Endothelial cell of umbilical vein (primary cell): ENCODE data around the gene PROSER1.

ENCODE experiments used
- EZH2 ChIP-seq: IDR thresholded peaks from 2 replicates; pipeline ENCODE4 v1.6.1; 2012; ENCODE audit warnings: borderline replicate concordance, low read depth, mild to moderate bottlenecking, moderate library complexity, low read length, inconsistent platforms; ENCODE audit not compliant: severe bottlenecking
- FOS ChIP-seq: IDR thresholded peaks from 2 replicates; pipeline ENCODE4 v1.6.1; 2011; ENCODE audit warnings: mild to moderate bottlenecking, low read length, moderate library complexity, borderline replicate concordance; ENCODE audit not compliant: insufficient read depth
- GATA2 ChIP-seq: IDR thresholded peaks from 2 replicates; pipeline ENCODE4 v1.7.0; 2011; ENCODE audit warnings: low read depth, mild to moderate bottlenecking, moderate library complexity, mixed read lengths, low read length; ENCODE audit not compliant: insufficient read length, insufficient read depth
- MYC ChIP-seq: IDR thresholded peaks from one replicate; pipeline ENCODE4 v1.6.1; 2011; ENCODE audit warnings: mild to moderate bottlenecking, low read depth, low read length
- POLR2A ChIP-seq: IDR thresholded peaks from 2 replicates; pipeline ENCODE4 v1.6.1; 2012; ENCODE audit warnings: low read depth, mild to moderate bottlenecking, control low read depth, low read length
- POLR2AphosphoS5 ChIP-seq: IDR thresholded peaks from 2 replicates; pipeline ENCODE4 v1.6.1; 2012; ENCODE audit warnings: low read depth, mild to moderate bottlenecking, control low read depth, low read length, moderate library complexity; ENCODE audit not compliant: insufficient read depth
- TF ChIP-seq, protein P1 (sequence below), 2 donors: IDR thresholded peaks; 1 replicate in 1 of 2; 2 replicates in 1 of 2; pipeline ENCODE4 v1.5.1; 2011; ENCODE audit warnings: low read length in 2 of 2, mild to moderate bottlenecking in 2 of 2, moderate library complexity in 2 of 2, control low read depth in 1 of 2, inconsistent platforms in 1 of 2, low read depth in 1 of 2; ENCODE audit not compliant: insufficient read depth in 1 of 2; ENCODE audit errors: extremely low read depth in 1 of 2

DNA sequence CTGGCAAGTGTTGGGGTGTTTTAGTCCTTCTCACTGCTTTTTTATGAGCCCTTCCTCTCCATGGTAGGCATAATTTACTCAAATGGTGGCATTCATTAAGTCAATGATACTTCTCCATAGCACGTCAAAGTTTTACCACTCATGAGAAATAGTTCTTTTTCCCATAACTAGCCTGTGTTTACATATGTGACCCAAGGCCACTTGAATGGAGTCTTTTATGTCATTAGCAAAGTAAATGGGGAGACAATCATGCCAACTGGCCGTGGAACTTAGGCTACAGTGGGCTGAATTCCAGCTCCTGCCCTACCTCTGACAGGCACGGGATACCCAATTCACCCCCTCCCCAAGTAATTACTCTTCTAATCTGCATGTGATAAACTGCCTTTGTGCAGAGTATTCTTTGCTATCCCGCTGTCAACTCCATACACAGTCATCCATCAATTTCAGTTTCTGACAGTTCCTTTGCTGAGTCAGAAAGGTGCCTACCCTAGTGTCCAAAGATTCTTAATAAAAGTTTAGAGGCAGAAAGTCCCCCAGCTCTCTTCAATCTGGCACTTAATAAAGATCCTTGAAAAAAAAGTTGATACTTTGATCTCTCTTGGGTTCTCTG lies 16.9 kb downstream of the PROSER1 start:
- TF ChIP-seq EZH2 (no peak), MYC (no peak), POLR2AphosphoS5 (no peak), POLR2A (no peak), GATA2 (no peak), FOS (no peak)
- TF ChIP-seq, protein P1, sequence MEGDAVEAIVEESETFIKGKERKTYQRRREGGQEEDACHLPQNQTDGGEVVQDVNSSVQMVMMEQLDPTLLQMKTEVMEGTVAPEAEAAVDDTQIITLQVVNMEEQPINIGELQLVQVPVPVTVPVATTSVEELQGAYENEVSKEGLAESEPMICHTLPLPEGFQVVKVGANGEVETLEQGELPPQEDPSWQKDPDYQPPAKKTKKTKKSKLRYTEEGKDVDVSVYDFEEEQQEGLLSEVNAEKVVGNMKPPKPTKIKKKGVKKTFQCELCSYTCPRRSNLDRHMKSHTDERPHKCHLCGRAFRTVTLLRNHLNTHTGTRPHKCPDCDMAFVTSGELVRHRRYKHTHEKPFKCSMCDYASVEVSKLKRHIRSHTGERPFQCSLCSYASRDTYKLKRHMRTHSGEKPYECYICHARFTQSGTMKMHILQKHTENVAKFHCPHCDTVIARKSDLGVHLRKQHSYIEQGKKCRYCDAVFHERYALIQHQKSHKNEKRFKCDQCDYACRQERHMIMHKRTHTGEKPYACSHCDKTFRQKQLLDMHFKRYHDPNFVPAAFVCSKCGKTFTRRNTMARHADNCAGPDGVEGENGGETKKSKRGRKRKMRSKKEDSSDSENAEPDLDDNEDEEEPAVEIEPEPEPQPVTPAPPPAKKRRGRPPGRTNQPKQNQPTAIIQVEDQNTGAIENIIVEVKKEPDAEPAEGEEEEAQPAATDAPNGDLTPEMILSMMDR (IDR thresholded peaks at IDR 0.05; ENCODE audit: extremely low read depth in 1 of 2, insufficient read depth in 1 of 2, low read depth in 1 of 2, low read length in 2 of 2): no peak
